Memory B cell (primary cell): Measurements from ENCODE around the gene PLEKHF1.

Source experiments
- ATAC-seq: fragments of 150-1000 bp; cut with Tn5 transposase; 2 replicates; pipeline ENCODE4 v1.10.0; 2021; ENCODE audit warnings: low read depth, mild to moderate bottlenecking, moderate library complexity
- DNase-seq, 2 donors: peaks; one replicate each; pipeline ENCODE4 v3.0.0; 2022; ENCODE audit warnings: low spot score in 2 of 2
- H3K27ac Mint-ChIP-seq: one replicate; pipeline ENCODE4 v1.8.0; 2022; ENCODE audit warnings: mild to moderate bottlenecking, moderate library complexity, mixed read lengths
- H3K27me3 Mint-ChIP-seq: one replicate; pipeline ENCODE4 v1.8.0; 2022; ENCODE audit warnings: mixed read lengths
- H3K36me3 Mint-ChIP-seq: one replicate; pipeline ENCODE4 v1.8.0; 2022; ENCODE audit warnings: mild to moderate bottlenecking, mixed read lengths
- H3K4me1 Mint-ChIP-seq: one replicate; pipeline ENCODE4 v1.8.0; 2022; ENCODE audit warnings: mixed read lengths
- H3K4me3 Mint-ChIP-seq: one replicate; pipeline ENCODE4 v1.8.0; 2022; ENCODE audit warnings: mild to moderate bottlenecking, moderate library complexity, mixed read lengths
- H3K9me3 Mint-ChIP-seq: one replicate; pipeline ENCODE4 v1.8.0; 2022; ENCODE audit warnings: mixed read lengths

Gene PLEKHF1, protein sequence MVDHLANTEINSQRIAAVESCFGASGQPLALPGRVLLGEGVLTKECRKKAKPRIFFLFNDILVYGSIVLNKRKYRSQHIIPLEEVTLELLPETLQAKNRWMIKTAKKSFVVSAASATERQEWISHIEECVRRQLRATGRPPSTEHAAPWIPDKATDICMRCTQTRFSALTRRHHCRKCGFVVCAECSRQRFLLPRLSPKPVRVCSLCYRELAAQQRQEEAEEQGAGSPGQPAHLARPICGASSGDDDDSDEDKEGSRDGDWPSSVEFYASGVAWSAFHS

DNA sequence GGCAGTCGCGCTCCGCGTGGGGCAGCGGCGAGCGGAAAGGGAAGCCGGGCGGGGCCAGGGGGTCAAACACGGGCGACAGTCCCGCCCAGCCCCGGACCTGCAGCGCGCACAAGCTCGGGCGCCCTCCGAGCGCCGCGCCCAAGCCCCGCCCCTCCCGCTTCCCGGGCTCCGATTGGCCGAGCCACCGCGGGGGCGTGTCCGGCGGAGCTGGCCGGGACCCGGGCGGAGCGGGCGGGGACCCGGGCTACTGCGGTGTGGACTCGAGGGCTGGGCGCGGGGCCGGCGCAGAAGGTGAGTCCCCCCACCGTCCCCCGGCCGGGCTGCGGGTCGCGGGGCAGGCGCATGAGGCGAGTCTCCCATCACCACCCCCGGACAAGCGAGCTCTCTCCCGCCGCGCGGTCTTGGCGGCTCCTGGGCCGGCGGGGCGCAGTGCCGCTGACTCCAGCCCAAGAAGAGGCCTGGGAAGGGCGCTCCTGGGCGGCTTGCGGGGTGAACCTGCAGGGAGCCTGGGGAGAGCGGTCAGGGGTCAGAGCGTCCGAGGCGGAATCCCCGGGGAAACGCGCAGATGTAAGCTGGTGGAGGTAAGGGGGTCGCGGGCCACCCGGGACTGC lies at the start of gene PLEKHF1:
Gene PLEKHF1 (plus strand): TSS at position 247 of the 611 bp plus-strand sequence. CDS start 8,379 bp downstream, outside the sequence.
- ATAC-seq (peak; percentile 84), DNase-seq (peak; percentile 72 to 87)
- Mint-ChIP-seq H3K36me3 (no peaks in the 10 kb centered on the region), H3K27me3 (no peaks in the 10 kb centered on the region), H3K27ac (peak within 1 kb of the TSS; percentile 40), H3K9me3 (no peaks in the 10 kb centered on the region), H3K4me3 (peak within 1 kb of the TSS; percentile 67), H3K4me1 (peaks cover 18% of the 10 kb centered on the region)

DNA sequence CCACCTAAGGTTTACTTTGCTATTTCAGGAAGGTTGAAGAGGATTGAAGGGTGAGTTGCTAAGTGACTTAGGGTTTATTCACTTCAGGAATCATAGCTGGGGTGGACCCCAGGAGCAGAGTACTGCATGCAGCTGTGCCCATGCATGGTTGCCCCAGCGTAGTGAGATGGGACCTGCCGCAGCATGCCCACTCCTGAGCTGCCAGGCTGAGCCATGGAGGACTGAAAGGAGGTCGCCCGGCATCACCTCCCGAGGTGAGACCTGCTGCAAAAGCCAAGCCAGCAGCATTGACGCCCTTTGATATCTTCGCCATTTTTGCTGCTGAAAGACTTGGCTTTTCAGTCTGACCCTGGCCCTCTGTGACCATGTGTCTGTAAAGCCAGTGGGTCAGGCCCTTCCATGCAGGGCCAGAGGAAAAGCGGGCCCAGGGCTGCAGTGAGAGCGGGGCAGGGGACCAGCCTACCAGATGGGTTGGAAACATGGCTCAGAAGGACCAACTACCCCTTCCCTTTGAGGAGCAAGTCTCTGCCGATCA lies 49.3 kb upstream of the PLEKHF1 start:
- Mint-ChIP-seq H3K27me3 (no peaks in the 10 kb centered on the region), H3K36me3 (peaks cover 25% of the 10 kb centered on the region)
- no peak for ATAC-seq

DNA sequence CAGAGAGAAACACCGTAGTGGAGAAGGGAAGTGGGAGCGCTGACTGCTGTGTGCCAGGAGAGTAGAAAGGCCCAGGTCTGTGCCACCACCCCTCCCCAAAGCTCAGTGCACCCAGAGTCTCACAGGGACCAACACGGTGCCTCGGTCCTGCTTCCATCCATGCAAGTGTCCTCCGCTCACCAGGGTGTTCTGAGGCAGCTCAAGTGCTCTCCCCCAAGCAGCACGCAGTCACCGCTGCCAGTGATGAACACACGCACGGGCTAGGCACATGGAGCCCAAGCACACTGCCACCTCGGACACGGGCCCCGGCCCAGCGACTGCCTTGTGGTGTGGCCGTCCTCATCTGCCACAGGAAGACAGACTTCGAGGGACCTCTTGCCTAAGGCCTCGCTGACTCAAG lies 48.7 kb upstream of the PLEKHF1 start:
- no peak for DNase-seq
- peaks cover 25% of the 10 kb centered on the region for H3K36me3 Mint-ChIP-seq
- no peak overlapping the region for H3K4me3 Mint-ChIP-seq
- ATAC-seq, result no peak
- peaks cover 7% of the 10 kb centered on the region for H3K4me1 Mint-ChIP-seq
- H3K27me3 Mint-ChIP-seq, result peaks cover 3% of the 10 kb centered on the region
- no peak overlapping the region for H3K27ac Mint-ChIP-seq
- no peaks in the 10 kb centered on the region for H3K9me3 Mint-ChIP-seq

More for the DNA sequence above, 49.3 kb upstream of the PLEKHF1 start:
- Mint-ChIP-seq H3K9me3 (no peaks in the 10 kb centered on the region), H3K4me3 (no peak overlapping the region), H3K4me1 (peaks cover 7% of the 10 kb centered on the region), H3K27ac (no peak overlapping the region)
- no peak for DNase-seq

DNA sequence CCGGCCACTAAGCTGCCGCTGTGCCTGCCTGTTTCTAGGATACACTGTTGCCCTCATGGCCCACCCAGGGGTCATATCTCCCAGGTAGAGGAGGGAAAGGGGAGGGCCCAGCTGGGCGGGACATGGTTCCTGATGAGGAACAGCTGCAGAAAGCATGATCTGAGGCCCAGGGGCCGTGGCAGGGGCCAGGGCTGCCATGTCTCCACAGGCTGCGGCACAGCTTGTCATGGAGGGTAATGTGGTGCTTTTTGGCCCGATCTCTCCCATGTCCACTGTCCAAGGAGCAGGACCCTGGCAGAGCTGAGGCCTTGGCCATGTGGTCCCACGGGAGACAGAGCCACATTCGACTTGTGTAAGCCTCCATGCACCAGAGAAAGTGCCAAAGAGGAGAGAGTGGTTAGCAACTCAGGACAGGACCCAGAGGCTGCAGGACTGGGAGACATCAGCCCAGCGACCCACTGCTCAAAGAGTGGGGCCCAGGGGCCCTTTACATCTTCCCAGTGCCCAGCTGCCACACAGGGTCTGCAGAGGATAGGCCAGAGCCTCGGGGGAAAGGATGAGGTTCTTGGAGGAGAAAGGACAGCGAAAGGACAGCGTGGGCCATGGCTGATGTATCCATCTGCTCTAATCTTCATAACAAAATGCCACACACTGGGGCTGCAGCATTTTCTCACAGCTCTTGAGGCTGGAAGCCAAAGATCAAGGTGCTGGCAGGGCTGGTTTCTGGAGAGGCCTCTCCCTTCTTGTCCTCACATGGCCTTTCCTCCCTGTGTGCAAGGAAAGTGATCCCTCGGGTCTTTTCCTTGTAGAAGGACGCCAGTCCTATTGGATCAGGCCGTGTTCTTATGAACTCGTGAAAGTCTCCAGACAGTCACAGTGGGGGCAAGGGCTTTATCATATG lies 47.6 kb upstream of the PLEKHF1 start:
- ATAC-seq (no peak), DNase-seq (no peak)
- H3K27ac Mint-ChIP-seq, result peak overlapping the region; percentile 71
- H3K9me3 Mint-ChIP-seq, result no peaks in the 10 kb centered on the region
- peaks cover 17% of the 10 kb centered on the region for H3K4me1 Mint-ChIP-seq
- no peak overlapping the region for H3K4me3 Mint-ChIP-seq
- peaks cover 19% of the 10 kb centered on the region for H3K36me3 Mint-ChIP-seq
- H3K27me3 Mint-ChIP-seq, result peaks cover 7% of the 10 kb centered on the region

DNA sequence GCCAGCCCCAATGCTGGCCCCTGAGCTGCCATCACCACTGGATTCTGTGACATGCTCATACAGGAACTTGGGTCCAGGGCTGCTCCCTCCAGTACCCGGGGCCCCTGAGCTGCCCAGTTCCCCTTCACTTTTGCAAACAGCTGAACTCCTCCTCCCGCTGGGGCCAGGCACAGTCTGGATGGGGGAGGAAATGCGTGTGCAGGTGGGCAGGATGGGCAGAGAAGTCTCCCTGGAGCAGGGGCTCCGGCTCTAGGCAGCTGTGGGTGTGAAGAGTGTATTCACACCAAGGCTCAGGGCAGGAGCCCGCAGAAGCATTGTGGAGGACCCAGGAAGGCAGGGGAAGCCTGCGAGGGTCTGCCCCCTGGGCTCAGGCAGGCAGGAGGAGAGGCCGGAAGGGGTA lies 46.8 kb upstream of the PLEKHF1 start:
- H3K27ac Mint-ChIP-seq, result peak overlapping the region; percentile 65
- H3K36me3 Mint-ChIP-seq, result peaks cover 13% of the 10 kb centered on the region
- H3K4me1 Mint-ChIP-seq, result peaks cover 16% of the 10 kb centered on the region
- no peaks in the 10 kb centered on the region for H3K9me3 Mint-ChIP-seq
- DNase-seq, result no peak
- H3K27me3 Mint-ChIP-seq, result peaks cover 10% of the 10 kb centered on the region
- H3K4me3 Mint-ChIP-seq, result no peak overlapping the region
- no peak for ATAC-seq

DNA sequence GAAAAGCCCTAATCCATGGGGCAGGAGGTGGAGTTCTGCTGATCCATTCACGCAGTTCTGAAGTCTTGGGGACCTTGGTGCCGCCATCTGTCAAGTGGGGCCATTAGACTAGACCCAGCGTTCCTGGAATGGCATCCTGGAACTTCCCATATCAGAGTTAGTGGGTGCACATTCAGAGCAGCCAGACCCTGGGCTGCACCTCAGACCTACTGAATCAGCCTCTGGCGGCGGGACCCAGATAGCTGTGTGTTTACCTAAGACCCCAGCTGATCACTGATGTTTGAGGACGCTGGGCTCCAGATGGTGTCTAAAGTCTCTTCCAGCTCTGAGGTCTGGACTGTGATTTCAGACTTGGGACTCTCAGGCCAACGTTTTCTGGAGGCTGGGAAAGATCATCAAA lies 46.4 kb upstream of the PLEKHF1 start:
- ATAC-seq (no peak), DNase-seq (no peak)
- H3K36me3 Mint-ChIP-seq, result peaks cover 13% of the 10 kb centered on the region
- H3K4me3 Mint-ChIP-seq, result no peak overlapping the region
- peaks cover 14% of the 10 kb centered on the region for H3K27me3 Mint-ChIP-seq
- H3K9me3 Mint-ChIP-seq, result no peaks in the 10 kb centered on the region
- peak overlapping the region; percentile 65 for H3K27ac Mint-ChIP-seq
- peaks cover 16% of the 10 kb centered on the region for H3K4me1 Mint-ChIP-seq

DNA sequence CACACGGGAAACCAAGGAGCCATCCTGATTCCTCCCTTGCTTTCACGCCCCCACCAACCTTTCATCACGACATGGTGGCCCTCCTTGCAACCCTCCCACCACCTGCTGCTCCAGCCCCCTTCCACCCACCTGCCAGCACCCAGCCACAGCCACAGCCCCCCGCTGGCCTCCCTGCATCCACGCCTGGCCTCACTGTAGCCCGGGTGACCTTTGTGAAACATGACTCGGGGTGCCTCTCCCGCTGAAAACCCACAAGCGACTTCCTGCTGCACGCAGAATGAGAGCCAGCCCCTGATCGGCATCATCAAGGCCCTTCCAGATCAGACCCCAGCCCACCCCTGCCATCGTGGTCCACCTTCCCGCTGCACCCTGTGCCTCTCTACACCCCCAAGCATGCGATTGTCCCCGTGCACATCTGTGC lies 44.3 kb upstream of the PLEKHF1 start:
- Mint-ChIP-seq H3K36me3 (peaks cover 4% of the 10 kb centered on the region), H3K9me3 (no peaks in the 10 kb centered on the region), H3K4me1 (peaks cover 16% of the 10 kb centered on the region), H3K27me3 (peaks cover 17% of the 10 kb centered on the region), H3K4me3 (no peak overlapping the region), H3K27ac (no peak overlapping the region)
- ATAC-seq, result no peak
- DNase-seq, result no peak

DNA sequence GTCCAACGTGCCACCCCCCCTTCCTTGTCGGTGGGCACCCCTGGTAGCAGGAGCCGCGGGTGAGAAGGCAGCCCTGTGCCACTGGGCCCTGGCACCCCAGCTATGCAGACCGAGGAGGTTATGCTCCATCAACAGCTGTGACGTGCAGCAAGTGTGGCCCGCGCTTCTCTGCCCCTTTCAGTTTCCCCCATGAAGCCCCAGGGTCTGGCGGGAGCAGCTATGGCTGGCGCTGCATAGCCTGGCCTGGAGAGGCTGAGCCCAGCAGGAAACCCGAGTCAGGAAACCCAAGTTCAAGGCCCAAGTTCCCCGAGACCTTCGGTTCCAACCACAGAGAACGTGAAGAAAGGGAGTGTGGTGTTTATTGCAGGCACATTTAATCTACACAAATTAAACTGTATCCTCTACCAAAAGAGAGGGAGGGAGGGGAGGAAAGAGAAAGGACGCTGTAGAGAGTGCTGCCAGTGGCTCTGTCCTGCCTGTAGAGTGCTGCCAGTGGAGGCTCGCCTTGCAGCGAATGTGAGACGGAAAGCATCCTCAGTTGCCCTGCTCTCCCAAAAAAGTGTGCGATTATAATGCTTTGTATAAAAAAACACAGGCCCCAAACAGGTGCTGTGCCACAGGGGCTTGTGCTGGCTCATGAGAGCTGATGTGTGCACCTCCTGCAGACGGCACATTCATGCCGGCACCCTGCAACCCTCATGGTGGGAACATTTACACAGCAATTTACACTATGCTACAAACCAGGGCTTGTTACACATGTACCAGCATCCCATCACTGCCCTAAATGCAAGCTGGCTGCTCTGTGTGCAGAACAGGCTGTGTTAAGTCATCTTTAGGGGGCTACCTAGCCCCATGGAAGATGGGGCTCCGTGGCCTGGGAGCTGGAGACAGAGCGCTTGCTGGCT lies 42.8 kb upstream of the PLEKHF1 start:
- Mint-ChIP-seq H3K27ac (no peak overlapping the region), H3K27me3 (peaks cover 17% of the 10 kb centered on the region), H3K4me3 (peak overlapping the region; percentile 19), H3K9me3 (no peaks in the 10 kb centered on the region), H3K4me1 (peaks cover 16% of the 10 kb centered on the region), H3K36me3 (no peaks in the 10 kb centered on the region)
- DNase-seq (no peak), ATAC-seq (peak; percentile 91)

DNA sequence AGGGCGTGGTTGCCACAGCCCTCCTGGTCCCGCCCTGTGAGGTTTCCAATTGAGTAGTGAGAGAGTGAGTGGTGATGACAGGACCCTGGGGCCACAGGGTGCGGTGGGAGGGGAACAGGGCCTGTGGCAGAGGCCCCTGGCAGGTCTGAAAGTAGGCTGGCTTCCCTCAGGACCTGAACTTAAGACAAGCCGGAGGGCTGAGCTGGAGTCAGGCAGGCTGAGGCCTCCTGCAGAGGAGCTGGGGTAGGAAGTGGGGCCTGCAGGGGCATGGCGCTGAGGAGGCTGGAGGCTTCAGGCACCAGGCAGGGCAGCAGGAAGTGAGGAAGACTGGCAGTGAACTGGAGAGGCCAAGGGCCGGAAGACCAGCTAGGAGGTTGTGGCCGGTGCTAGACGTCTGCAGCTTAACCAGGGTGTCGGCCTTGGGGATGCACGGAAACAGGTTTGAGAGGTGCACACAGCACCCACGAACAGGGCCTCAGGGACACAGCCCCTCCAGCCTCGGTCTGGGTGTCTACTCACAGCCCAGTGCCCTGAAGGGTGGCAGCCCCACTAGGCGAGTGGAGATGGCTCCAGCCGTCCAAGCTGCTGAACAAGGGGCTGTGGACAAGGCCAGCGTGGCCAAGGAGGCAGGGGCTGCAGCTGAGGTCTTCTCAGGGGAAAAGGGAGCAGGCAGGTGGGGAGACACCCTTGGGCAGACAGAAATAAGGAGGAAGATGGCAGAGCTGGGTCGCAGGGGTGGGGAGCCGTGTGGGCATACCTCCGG lies 41.4 kb upstream of the PLEKHF1 start:
- H3K27me3 Mint-ChIP-seq, result peaks cover 17% of the 10 kb centered on the region
- H3K36me3 Mint-ChIP-seq, result no peaks in the 10 kb centered on the region
- no peak overlapping the region for H3K27ac Mint-ChIP-seq
- DNase-seq (no peak), ATAC-seq (no peak)
- peaks cover 16% of the 10 kb centered on the region for H3K4me1 Mint-ChIP-seq
- H3K9me3 Mint-ChIP-seq, result no peaks in the 10 kb centered on the region
- no peak overlapping the region for H3K4me3 Mint-ChIP-seq

DNA sequence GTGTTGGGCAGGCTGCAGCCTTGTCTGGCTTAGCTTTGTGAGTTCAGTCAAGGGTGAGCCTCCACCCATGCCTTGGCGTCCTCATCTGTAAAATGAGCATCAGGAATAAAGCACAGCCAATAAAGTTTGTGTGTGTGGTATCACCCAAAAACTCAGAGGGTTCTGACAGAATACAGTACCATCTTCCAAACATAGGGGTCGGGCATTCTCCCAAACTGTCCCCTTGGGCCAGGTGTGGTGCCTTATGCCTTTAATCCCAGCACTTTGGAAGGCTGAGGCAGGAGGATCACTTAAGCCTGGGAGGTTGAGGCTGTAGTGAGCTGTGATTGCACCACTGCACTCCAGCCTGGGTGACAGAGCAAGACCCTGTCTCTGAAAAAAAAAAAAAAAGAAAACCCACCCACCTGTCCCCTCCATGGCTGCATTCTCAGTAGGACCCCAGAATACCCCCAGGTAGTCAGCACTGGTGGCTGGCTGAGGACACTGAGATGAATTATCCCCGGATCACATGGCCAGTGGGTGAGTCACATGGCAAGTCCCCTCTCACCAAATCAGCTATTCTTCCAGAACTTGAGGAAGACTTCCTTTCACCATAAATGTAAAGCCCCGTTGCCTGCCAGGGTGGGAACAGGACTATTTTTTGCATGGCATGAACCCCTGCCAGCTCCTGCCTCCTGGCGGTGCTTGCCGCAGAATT lies 40.6 kb upstream of the PLEKHF1 start:
- ATAC-seq (no peak), DNase-seq (no peak)
- H3K27me3 Mint-ChIP-seq, result peaks cover 17% of the 10 kb centered on the region
- H3K4me3 Mint-ChIP-seq, result no peak overlapping the region
- H3K4me1 Mint-ChIP-seq, result peaks cover 16% of the 10 kb centered on the region
- H3K36me3 Mint-ChIP-seq, result no peaks in the 10 kb centered on the region
- no peaks in the 10 kb centered on the region for H3K9me3 Mint-ChIP-seq
- no peak overlapping the region for H3K27ac Mint-ChIP-seq

DNA sequence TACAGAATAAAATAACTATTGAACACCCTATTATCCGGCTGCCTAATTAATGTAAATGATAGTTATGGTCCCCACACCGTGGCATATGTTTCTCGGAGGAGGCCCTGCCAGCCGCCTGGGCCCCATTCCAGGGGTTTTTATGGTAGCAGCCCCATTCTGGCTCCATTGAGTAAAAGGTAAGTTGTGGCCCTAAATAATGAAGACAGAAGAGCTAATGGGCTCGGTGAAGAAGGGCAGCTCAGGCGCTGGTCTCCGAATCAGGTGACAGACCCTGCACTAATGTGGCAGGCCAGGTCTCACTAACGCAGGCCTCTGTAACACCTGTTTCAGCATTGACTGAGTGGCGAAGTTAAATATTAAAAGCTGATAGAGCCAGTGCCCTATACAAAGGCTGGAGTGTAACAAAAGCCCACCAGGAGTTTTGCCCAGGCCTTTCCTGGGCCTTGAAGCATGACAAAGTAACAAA lies 40.0 kb upstream of the PLEKHF1 start:
- Mint-ChIP-seq H3K4me1 (peaks cover 16% of the 10 kb centered on the region), H3K27ac (no peak overlapping the region), H3K9me3 (no peaks in the 10 kb centered on the region), H3K27me3 (peaks cover 17% of the 10 kb centered on the region), H3K36me3 (no peaks in the 10 kb centered on the region), H3K4me3 (no peak overlapping the region)
- ATAC-seq, result no peak
- DNase-seq, result no peak

DNA sequence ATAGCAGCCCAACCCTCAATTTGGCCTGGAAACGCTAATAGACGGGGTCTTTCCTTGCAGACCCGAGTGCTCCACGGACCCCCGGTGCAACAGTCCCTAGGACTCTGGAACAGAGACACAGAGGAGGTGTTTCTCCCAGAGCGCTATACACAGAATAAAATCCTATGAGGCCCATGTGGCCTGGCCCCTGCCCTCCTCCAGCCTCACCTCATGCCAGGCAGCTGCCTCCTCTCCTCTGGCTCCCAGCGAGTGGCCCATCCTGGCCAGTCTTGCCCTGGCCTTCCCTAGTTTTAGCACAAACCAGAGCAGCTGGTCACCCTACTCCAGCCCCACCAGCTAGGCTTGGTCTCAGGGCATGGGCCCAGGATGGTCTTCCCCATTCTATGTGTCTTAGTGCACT lies 38.9 kb upstream of the PLEKHF1 start:
- Mint-ChIP-seq H3K4me3 (no peak overlapping the region), H3K4me1 (peaks cover 11% of the 10 kb centered on the region), H3K36me3 (no peaks in the 10 kb centered on the region), H3K27ac (no peak overlapping the region), H3K9me3 (no peaks in the 10 kb centered on the region), H3K27me3 (peaks cover 14% of the 10 kb centered on the region)
- DNase-seq (no peak), ATAC-seq (no peak)
